WTC11 (cell line): ENCODE measurements around the gene HOXC5. TPM values are rescaled to one million over a fixed set of nuclear protein-coding genes. Genes with fewer than 3 reads are reported as not detected.

Source experiments
- ATAC-seq: fragments of 200-7000 bp; cut with Tn5 transposase; 2 replicates; pipeline ENCODE4 v1.10.0; 2021; ENCODE audit warnings: mild to moderate bottlenecking, moderate library complexity
- CTCF ChIA-PET: fragments of 300-600 bp; sonication (Branson Sonifier 250); formaldehyde crosslinking; loops from one replicate; lab custom pipeline; 2021; ENCODE audit warnings: antibody characterized with exemption; lab: Charles Lee
- POLR2A ChIA-PET: fragments of 350-600 bp; sonication (Branson Sonifier 250); formaldehyde crosslinking; loops from one replicate; lab custom pipeline; 2021; ENCODE audit warnings: antibody characterized with exemption; lab: Charles Lee
- DNase-seq: peaks from one replicate; pipeline ENCODE4 v3.0.0; 2021; ENCODE audit warnings: low spot score
- H3K27ac Mint-ChIP-seq: 2 replicates; pipeline ENCODE4 v1.8.0; 2021; ENCODE audit warnings: mixed read lengths
- H3K27me3 Mint-ChIP-seq: 2 replicates; pipeline ENCODE4 v1.8.0; 2021; ENCODE audit warnings: low read depth, mild to moderate bottlenecking, moderate library complexity, mixed read lengths
- H3K36me3 Mint-ChIP-seq: 2 replicates; pipeline ENCODE4 v1.8.0; 2021; ENCODE audit warnings: mixed read lengths
- H3K4me1 Mint-ChIP-seq: 2 replicates; pipeline ENCODE4 v1.8.0; 2022; ENCODE audit warnings: mixed read lengths
- H3K4me3 Mint-ChIP-seq: 2 replicates; pipeline ENCODE4 v1.8.0; 2021; ENCODE audit warnings: mild to moderate bottlenecking, moderate library complexity, mixed read lengths
- H3K9me3 Mint-ChIP-seq: 2 replicates; pipeline ENCODE4 v1.8.0; 2021; ENCODE audit warnings: mixed read lengths
- MYBL2 ChIP-seq: sonication (generic); formaldehyde crosslinking; IDR thresholded peaks from 2 replicates; pipeline ENCODE4 v1.8.1; 2023; ENCODE audit warnings: mild to moderate bottlenecking, moderate library complexity, missing genetic modification reagents
- NR2C2 ChIP-seq: sonication (generic); formaldehyde crosslinking; IDR thresholded peaks from 2 replicates; pipeline ENCODE4 v1.8.0; 2022; ENCODE audit warnings: mild to moderate bottlenecking, missing genetic modification reagents
- SMAD3 ChIP-seq: sonication (generic); formaldehyde crosslinking; IDR thresholded peaks from 2 replicates; pipeline ENCODE4 v1.8.0; 2022; ENCODE audit warnings: missing genetic modification reagents, mild to moderate bottlenecking, borderline replicate concordance
- ZNF121 ChIP-seq: sonication (generic); formaldehyde crosslinking; IDR thresholded peaks from 2 replicates; pipeline ENCODE4 v1.8.0; 2023; ENCODE audit warnings: missing genetic modification reagents
- ZNF219 ChIP-seq: sonication (generic); formaldehyde crosslinking; IDR thresholded peaks from 2 replicates; pipeline ENCODE4 v1.8.0; 2023; ENCODE audit warnings: missing genetic modification reagents, mild to moderate bottlenecking, borderline replicate concordance
- ZNF671 ChIP-seq: fragments of 250-450 bp; sonication (Bioruptor Pico); IDR thresholded peaks from 2 replicates; pipeline ENCODE4 v1.8.0; 2021; ENCODE audit warnings: mild to moderate bottlenecking
- total RNA-seq: library from RNA; stranded (reverse); gene quantifications from 3 replicates; pipeline ENCODE4 v1.2.3, GENCODE V29; 2021
- TF ChIP-seq, protein P1 (sequence below): sonication (generic); formaldehyde crosslinking; IDR thresholded peaks from 2 replicates; pipeline ENCODE4 v1.8.0; 2023; ENCODE audit warnings: missing genetic modification reagents, mild to moderate bottlenecking, borderline replicate concordance
- TF ChIP-seq, protein P2 (sequence below): sonication (generic); formaldehyde crosslinking; IDR thresholded peaks from 2 replicates; pipeline ENCODE4 v1.8.1; 2023; ENCODE audit warnings: mild to moderate bottlenecking, missing genetic modification reagents, borderline replicate concordance
- TF ChIP-seq, protein P3 (sequence below): fragments of 250-450 bp; sonication (Bioruptor Pico); IDR thresholded peaks from 2 replicates; pipeline ENCODE4 v1.8.0; 2021; ENCODE audit warnings: mild to moderate bottlenecking
- TF ChIP-seq, protein P4 (sequence below): sonication (generic); formaldehyde crosslinking; IDR thresholded peaks from 2 replicates; pipeline ENCODE4 v1.8.0; 2022; ENCODE audit warnings: mild to moderate bottlenecking, missing genetic modification reagents

The HOXC5 gene
- total RNA-seq, 1 experiment from 2014 or later = not detected

DNA sequence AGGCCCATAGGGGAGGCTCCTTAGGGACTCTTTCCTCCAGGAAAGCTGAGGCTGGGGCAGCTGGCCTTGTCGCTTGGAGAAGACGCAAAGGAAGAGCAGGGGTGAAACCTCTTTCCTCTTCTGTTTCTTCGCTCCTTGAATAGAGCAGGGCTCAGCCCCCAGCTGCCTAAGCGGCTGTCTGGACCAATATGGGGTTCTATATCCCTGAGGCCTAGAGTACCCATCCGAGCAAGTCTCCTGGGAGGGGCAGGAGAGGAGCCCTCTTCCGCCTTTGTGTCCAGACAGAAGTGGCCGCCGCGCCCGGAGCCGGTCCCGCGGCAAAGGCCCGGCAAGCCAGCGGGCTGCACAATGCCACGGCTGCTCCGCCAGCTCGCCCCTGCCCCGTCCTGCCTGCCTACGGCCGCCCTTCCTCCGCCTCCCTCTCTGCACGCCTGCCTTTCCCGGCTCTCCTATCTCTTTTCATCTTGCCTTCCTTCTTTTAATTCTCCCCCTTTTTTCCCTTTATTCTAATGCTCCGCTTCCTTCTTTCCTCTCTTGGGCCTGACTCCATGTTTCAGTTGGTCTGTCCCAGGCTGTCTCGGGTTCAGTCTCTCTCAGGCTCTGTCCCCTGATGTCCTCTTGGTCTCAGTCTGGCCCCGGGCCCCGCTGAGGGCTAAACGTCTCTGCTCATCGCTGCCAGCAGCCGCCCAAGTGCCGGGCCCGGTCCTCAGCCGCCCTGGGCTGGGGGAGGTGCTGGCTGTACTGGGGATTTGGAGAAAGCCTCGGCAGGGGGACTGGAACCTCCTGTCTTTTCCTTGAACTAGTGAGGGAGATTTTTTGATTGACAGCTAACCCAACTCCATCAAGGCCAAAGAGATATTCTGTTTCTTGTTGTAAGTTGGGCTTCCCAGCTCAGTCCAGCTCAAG, 35.4 kb upstream of the HOXC5 start (continued):
- TF ChIP-seq, protein P1, sequence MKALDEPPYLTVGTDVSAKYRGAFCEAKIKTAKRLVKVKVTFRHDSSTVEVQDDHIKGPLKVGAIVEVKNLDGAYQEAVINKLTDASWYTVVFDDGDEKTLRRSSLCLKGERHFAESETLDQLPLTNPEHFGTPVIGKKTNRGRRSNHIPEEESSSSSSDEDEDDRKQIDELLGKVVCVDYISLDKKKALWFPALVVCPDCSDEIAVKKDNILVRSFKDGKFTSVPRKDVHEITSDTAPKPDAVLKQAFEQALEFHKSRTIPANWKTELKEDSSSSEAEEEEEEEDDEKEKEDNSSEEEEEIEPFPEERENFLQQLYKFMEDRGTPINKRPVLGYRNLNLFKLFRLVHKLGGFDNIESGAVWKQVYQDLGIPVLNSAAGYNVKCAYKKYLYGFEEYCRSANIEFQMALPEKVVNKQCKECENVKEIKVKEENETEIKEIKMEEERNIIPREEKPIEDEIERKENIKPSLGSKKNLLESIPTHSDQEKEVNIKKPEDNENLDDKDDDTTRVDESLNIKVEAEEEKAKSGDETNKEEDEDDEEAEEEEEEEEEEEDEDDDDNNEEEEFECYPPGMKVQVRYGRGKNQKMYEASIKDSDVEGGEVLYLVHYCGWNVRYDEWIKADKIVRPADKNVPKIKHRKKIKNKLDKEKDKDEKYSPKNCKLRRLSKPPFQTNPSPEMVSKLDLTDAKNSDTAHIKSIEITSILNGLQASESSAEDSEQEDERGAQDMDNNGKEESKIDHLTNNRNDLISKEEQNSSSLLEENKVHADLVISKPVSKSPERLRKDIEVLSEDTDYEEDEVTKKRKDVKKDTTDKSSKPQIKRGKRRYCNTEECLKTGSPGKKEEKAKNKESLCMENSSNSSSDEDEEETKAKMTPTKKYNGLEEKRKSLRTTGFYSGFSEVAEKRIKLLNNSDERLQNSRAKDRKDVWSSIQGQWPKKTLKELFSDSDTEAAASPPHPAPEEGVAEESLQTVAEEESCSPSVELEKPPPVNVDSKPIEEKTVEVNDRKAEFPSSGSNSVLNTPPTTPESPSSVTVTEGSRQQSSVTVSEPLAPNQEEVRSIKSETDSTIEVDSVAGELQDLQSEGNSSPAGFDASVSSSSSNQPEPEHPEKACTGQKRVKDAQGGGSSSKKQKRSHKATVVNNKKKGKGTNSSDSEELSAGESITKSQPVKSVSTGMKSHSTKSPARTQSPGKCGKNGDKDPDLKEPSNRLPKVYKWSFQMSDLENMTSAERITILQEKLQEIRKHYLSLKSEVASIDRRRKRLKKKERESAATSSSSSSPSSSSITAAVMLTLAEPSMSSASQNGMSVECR (CRISPR knock-in tag) = no peak
- no peak for TF ChIP-seq ZNF671 (CRISPR knock-in tag)
- TF ChIP-seq SMAD3 (CRISPR knock-in tag) = no peak

DNA sequence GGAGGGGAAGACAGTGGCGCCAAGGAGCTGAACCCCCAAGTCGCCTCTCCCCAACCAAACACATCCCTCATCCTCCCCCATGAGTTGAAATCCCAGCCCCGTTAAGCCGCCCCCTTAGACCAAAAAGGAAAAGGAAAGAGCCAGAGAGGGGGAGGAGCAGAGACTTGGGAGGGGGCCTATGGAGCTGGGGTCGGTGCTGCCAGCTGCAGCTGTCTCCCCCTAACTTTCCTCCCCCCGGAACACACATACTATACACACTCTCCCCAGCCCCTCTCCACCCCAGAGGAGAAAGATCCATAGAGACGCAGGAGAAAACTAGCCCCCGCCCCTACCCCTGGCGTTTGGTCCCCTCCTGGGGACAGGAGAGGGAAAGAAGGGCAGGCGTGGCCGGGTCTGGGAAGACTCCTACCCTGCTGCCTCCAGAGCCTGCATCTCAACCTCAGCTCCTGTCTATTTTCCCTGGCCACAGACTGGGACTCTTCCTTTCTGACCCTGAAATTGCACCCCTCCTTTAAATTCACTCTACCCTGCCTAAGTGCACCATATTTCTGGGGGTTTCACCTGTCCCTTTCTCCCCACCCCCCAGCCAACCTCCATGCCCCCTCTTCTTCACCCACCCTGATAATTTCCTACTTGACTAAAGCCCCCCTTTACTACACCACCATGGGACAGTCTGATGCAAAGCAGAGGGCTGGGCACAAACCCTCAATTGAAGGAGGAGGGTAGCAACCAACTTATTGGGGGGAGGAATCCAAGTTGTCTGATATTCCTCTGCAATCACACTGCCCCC, 34.5 kb upstream of the HOXC5 start:
- ChIA-PET CTCF (interaction anchor here (1.4 to 2.5 kb wide), 6 partner anchors 11 to 241 kb away, joined by 3 to 14 read pairs (median 4); partner anchors contain the start of genes HOXC10 and HOXC8), POLR2A (no interaction called here)
- Mint-ChIP-seq H3K27me3 (peaks cover 100% of the 10 kb centered on the region), H3K27ac (no peak overlapping the region), H3K9me3 (no peaks in the 10 kb centered on the region), H3K4me1 (peaks cover 33% of the 10 kb centered on the region), H3K4me3 (no peak overlapping the region), H3K36me3 (no peaks in the 10 kb centered on the region; the same call in 1 of the 2 replicates)
- no peak for DNase-seq
- ATAC-seq = no peak
- TF ChIP-seq SMAD3 (CRISPR knock-in tag) = no peak
- no peak for TF ChIP-seq MYBL2 (CRISPR knock-in tag)
- no peak for TF ChIP-seq ZNF219 (CRISPR knock-in tag)
- TF ChIP-seq, protein P2, sequence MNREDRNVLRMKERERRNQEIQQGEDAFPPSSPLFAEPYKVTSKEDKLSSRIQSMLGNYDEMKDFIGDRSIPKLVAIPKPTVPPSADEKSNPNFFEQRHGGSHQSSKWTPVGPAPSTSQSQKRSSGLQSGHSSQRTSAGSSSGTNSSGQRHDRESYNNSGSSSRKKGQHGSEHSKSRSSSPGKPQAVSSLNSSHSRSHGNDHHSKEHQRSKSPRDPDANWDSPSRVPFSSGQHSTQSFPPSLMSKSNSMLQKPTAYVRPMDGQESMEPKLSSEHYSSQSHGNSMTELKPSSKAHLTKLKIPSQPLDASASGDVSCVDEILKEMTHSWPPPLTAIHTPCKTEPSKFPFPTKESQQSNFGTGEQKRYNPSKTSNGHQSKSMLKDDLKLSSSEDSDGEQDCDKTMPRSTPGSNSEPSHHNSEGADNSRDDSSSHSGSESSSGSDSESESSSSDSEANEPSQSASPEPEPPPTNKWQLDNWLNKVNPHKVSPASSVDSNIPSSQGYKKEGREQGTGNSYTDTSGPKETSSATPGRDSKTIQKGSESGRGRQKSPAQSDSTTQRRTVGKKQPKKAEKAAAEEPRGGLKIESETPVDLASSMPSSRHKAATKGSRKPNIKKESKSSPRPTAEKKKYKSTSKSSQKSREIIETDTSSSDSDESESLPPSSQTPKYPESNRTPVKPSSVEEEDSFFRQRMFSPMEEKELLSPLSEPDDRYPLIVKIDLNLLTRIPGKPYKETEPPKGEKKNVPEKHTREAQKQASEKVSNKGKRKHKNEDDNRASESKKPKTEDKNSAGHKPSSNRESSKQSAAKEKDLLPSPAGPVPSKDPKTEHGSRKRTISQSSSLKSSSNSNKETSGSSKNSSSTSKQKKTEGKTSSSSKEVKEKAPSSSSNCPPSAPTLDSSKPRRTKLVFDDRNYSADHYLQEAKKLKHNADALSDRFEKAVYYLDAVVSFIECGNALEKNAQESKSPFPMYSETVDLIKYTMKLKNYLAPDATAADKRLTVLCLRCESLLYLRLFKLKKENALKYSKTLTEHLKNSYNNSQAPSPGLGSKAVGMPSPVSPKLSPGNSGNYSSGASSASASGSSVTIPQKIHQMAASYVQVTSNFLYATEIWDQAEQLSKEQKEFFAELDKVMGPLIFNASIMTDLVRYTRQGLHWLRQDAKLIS (CRISPR knock-in tag) = no peak
- TF ChIP-seq, protein P3, sequence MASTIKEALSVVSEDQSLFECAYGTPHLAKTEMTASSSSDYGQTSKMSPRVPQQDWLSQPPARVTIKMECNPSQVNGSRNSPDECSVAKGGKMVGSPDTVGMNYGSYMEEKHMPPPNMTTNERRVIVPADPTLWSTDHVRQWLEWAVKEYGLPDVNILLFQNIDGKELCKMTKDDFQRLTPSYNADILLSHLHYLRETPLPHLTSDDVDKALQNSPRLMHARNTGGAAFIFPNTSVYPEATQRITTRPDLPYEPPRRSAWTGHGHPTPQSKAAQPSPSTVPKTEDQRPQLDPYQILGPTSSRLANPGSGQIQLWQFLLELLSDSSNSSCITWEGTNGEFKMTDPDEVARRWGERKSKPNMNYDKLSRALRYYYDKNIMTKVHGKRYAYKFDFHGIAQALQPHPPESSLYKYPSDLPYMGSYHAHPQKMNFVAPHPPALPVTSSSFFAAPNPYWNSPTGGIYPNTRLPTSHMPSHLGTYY (CRISPR knock-in tag) = no peak

DNA sequence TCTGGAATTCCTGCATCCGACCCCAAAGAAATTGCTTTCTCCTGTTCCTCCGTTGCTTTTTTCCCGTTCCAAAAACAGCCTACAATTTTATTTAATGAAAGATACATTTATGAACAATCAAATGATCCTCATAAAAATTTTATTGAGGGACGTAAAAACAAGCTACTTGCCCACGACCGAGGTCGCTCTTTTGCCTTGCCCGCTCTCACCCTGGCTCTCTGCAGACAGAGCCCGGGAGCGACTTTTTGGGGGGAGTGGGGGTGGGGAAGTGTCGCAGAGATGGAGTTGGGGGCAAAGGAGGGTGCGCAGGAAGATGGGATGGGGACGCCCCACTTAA, 34.0 kb upstream of the HOXC5 start:
- CTCF ChIA-PET = interaction anchor here (1.4 to 10.8 kb wide), 6 partner anchors 13 to 242 kb away, joined by 3 to 107 read pairs (median 8); partner anchors contain the start of gene HOXC10
- Mint-ChIP-seq H3K4me3 (no peak overlapping the region), H3K36me3 (no peaks in the 10 kb centered on the region; the same call in 1 of the 2 replicates), H3K4me1 (peaks cover 32% of the 10 kb centered on the region), H3K9me3 (no peaks in the 10 kb centered on the region), H3K27ac (no peak overlapping the region), H3K27me3 (peaks cover 100% of the 10 kb centered on the region)
- ATAC-seq (no peak), DNase-seq (no peak)
- TF ChIP-seq ZNF121 (CRISPR knock-in tag) = no peak
- TF ChIP-seq, protein P4, sequence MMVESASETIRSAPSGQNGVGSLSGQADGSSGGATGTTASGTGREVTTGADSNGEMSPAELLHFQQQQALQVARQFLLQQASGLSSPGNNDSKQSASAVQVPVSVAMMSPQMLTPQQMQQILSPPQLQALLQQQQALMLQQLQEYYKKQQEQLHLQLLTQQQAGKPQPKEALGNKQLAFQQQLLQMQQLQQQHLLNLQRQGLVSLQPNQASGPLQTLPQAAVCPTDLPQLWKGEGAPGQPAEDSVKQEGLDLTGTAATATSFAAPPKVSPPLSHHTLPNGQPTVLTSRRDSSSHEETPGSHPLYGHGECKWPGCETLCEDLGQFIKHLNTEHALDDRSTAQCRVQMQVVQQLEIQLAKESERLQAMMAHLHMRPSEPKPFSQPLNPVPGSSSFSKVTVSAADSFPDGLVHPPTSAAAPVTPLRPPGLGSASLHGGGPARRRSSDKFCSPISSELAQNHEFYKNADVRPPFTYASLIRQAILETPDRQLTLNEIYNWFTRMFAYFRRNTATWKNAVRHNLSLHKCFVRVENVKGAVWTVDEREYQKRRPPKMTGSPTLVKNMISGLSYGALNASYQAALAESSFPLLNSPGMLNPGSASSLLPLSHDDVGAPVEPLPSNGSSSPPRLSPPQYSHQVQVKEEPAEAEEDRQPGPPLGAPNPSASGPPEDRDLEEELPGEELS (CRISPR knock-in tag) = no peak
- TF ChIP-seq NR2C2 = no peak
- POLR2A ChIA-PET = no interaction called here
